HG02852 (cell line): ENCODE data around the gene KDELR3.

Experiments used
- ATAC-seq: cut with Tn5 transposase; IDR thresholded peaks from one replicate; pipeline ENCODE4 v1.9.1; 2021; ENCODE audit warnings: mild to moderate bottlenecking, moderate library complexity; ENCODE audit not compliant: unreplicated experiment

KDELR3 gene

DNA sequence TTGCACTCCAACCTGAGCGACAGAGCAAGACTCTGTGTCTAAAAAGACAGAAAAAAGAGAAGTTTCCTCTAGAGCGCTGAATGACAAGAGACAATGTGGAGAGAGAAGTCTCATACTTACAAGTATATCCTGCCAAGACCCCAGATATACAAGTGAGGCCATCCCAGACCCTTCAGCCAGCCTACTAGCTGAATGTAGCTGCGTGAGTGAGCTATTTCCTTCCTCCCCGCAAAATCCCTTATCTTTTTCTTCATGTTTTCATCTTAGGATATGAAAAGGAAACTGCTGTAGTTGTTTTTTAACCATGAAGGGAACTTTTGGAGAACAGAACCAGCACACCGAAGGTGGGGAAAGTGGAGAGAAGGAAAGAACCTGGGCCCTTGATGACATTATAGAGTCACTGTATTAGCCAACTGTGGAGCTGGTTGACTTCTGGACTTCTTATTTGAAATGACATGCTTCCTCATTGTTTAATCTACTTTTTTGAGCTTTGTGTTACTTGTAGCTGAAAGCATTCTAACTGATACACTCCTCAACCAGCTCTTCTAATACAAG is 42.6 kb downstream of the KDELR3 start:
- no peak for ATAC-seq

DNA sequence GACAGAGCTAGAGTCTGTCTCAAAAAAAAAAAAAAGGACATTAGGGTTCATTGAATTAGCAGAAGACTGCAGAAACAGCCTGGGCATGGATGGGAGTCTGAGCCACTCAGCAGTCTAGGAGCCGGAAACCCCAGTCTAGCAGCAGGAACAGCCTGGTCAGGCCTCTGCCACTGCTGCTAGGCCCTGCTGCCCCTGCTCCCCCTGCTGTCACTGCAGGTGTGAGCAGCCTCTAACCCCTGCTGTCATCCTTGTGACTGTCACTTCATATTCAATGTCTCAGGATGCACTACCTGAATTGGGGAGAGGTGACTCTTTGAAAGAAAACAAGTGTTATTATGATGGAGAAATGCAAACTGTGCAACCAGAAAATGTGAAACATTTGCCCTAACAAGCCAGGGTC is 45.2 kb downstream of the KDELR3 start:
- no peak for ATAC-seq

DNA sequence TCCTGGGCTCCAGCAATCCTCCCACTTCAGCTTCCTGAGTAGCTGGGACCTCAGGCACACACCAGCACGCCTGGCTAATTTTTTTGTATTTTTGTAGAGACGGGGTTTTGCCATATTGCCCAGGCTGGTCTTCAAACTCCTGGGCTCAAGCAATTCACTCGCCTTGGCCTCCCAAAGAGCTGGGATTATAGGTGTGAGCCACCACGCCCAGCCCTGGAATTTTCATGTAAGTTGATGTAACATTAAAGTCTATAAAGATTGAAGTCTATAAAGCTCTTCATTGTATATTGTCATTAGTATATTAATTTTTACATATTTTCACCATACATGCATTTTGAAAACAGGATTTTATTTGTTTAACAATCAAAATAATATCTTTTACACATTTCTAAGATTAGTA is 50.7 kb downstream of the KDELR3 start:
- ATAC-seq: no peak

DNA sequence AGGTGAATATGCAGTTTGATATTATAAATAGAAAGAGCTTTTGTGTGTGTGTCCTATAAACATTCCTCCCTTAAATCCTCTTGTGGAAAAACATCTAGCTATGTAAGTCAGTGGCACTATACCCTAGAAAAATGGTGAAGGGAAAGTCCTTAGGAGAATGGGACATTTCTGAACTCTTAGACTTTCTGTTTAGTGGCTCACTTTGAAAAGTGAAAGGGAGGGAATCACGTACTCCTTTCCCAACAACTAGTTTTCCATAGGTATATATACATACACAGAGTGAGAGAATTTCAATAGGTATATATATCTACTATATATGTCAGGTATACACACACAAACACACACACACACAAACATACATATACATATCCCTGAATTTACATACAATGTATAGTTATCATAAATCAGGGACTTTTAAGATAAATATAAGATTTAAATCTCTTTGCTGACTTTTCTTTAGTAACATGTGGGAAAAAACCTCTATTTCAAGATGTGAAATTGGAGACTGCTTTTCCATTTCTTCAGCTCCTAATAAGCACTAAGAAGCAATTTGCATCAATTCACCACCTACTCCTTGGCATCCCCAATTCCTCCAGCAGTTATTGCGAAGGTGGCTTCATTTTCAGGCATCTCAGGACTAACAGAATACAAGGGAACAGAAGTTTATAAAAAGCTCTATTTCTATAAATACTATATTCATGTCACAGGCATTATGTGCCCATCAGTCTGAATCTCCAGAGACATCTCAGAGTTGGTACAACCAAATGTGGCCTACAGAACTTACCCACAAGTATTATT is 51.8 kb downstream of the KDELR3 start:
- no peak for ATAC-seq

DNA sequence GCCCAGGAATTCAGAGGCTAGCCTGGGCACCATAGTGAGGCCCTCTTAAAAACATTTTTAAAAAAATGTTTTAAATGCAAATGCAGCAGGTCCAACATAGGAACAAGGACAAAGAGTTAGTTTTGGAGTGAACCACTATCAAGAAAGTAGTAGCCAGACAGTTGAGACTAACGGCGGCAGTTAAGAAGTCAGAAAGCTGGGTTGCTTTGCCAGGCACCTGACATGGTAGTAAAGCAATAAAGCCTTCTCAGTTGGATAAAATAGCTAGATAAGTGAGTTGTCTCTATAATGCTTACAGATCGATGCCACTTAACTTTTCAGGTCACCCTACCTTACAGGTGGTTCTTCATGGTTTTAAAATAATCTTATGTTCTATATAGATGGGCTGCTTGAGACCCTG is 55.1 kb downstream of the KDELR3 start:
- no peak for ATAC-seq

DNA sequence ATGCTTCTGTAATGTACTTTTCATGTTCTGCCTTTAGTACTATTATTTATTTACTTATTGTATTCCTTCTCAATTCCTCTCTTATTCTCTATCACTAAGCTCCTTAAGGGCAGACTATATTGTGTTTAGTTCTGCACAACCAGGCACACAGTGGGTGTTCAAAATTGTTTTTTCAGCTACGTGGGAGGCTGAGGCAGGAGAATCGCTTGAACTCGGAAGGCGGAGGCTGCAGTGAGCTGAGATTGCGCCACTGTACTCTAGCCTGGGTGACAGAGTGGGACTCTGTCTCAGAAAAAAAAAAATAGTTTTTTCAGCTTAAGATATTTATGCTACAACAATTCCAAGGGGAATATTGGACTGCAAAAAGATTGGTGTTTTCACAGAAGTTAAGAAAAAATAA is 55.6 kb downstream of the KDELR3 start:
- no peak for ATAC-seq

DNA sequence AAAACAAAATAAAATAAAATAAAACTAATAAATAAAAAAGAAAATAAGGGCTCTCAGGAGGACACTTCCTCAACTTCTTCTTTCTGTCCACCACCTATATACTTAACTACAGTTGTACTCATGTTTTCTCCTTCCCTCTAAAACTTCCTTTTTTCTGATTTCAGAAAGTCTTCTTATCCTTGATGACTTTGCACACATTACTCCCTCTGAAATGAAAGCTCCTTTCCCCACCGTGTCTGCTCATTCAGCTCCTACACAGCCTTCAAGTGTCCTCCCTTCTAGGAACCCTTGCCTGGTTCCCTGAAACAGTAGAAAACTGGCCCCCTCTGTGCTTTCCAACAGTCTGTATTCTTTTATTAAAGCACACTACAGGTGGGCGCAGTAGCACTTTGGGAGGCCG is 56.5 kb downstream of the KDELR3 start:
- ATAC-seq: no peak

DNA sequence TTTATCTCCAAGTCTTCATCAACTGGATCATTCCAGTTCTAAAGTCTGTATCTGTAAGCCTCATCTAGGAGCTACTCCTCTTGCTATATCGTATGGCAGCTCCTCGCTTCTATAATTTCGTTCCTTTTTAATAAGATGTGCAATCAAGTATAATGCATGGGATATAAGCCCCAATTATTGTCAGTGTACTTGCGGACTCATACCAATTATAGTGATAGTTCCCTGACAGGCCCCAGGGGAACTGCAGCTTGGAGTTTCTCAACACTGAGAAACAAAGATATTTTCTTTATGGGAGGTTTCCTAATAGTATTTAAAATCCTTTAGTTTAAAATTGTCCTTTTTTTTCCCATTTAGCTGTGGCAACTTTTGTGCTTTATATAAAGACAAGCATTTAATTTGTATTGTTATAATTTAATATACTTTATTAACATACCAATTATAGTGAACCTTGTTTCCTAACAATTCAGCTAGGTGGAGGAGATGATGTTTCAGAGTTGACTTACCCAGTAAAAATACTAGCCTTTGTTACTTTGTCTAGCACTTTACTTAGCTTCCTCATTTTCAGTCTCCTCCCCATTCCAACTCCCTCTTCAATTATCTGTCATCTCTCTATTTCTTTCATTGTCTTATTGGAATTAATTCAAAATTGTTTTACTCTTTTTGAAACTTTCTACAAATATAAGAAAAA is 63.5 kb downstream of the KDELR3 start:
- no peak for ATAC-seq
